HG03432 (cell line): ENCODE results near the gene SPCS1.

Experiments
- ATAC-seq: cut with Tn5 transposase; IDR thresholded peaks from one replicate; pipeline ENCODE4 v1.9.1; 2021; ENCODE audit warnings: mild to moderate bottlenecking, moderate library complexity; ENCODE audit not compliant: unreplicated experiment

SPCS1 gene

GRCh38 chr3:52694528-52695189 is 11.2 kb upstream of the SPCS1 start:
- no peak for ATAC-seq

- no peak for ATAC-seq
Measured at GRCh38 chr3:52695798-52696671, 9.9 kb upstream of the SPCS1 start.

- ATAC-seq, result no peak
Measured at GRCh38 chr3:52696830-52697631, 8.9 kb upstream of the SPCS1 start.

GRCh38 chr3:52697632-52697965 is 8.3 kb upstream of the SPCS1 start:
- ATAC-seq, result no peak

- ATAC-seq, result no peak
Measured at GRCh38 chr3:52703341-52703740, 2.6 kb upstream of the SPCS1 start.

GRCh38 chr3:52704611-52705437 is 1.1 kb upstream of the SPCS1 start:
- ATAC-seq, result peak; percentile 1

GRCh38 chr3:52705438-52705687 is 543 bp upstream of the SPCS1 start:
- ATAC-seq, result no peak

GRCh38 chr3:52707585-52707984 is 1.7 kb downstream of the SPCS1 start:
- ATAC-seq, result no peak

GRCh38 chr3:52710512-52710911 is 4.6 kb downstream of the SPCS1 start:
- no peak for ATAC-seq

- ATAC-seq, result no peak
Measured at GRCh38 chr3:52712291-52713212, 6.6 kb downstream of the SPCS1 start.

GRCh38 chr3:52714335-52715302 is 8.7 kb downstream of the SPCS1 start:
- no peak for ATAC-seq

- no peak for ATAC-seq
Measured at GRCh38 chr3:52715714-52716305, 9.9 kb downstream of the SPCS1 start.

- ATAC-seq, result no peak
Measured at GRCh38 chr3:52719618-52720017, 13.7 kb downstream of the SPCS1 start.

GRCh38 chr3:52721002-52721729 is 15.3 kb downstream of the SPCS1 start:
- ATAC-seq, result no peak

GRCh38 chr3:52721730-52722008 is 15.8 kb downstream of the SPCS1 start:
- no peak for ATAC-seq

- ATAC-seq, result no peak
Measured at GRCh38 chr3:52722491-52722890, 16.6 kb downstream of the SPCS1 start.

GRCh38 chr3:52723935-52724334 is 18.0 kb downstream of the SPCS1 start:
- no peak for ATAC-seq

- ATAC-seq, result no peak
Measured at GRCh38 chr3:52724511-52724910, 18.6 kb downstream of the SPCS1 start.
